ENCODE data around the gene TJAP1.
A peak's percentile ranks its signal among the peaks of the same experiment; 100 is the strongest.

DNA sequence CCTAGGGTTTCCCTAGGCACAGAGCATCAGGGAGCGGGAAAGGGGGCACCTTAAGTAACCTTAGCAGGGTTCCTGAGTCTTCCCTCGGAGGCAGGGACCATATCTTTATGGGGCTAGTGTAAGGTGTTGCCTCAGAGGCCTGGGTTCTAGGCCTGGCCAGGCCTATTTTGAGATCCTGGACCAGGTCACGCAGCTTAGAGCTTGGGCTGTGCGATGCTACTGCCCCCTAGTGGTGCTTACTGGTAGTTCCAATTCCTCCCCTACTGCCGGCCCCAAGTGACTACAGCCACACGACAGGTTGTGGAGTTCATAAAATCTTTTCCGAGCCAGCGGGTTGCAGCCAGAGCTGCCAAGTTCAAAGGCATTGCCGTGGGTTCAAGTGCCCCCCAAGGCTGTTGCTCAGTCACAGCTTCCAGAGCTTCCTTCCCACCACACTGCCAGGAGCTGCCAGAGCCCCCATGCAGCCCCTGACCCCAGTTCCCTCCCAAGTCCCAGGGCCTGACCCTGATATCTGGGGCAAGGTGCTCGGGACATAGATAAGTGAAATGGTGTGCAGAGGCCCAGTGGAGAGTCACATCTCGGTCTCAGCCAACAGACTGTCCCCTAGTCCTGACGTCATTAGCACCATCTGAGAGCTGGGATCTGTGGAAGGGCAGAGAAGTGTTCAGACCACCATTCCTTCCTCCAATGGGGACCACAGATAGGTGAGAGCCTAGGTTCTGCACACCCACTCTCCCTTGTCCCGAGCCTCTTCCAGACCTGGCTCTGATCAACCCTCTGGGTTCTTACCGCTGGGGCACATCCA, 29.5 kb downstream of the TJAP1 start:
- TF ChIP-seq, protein P1, sequence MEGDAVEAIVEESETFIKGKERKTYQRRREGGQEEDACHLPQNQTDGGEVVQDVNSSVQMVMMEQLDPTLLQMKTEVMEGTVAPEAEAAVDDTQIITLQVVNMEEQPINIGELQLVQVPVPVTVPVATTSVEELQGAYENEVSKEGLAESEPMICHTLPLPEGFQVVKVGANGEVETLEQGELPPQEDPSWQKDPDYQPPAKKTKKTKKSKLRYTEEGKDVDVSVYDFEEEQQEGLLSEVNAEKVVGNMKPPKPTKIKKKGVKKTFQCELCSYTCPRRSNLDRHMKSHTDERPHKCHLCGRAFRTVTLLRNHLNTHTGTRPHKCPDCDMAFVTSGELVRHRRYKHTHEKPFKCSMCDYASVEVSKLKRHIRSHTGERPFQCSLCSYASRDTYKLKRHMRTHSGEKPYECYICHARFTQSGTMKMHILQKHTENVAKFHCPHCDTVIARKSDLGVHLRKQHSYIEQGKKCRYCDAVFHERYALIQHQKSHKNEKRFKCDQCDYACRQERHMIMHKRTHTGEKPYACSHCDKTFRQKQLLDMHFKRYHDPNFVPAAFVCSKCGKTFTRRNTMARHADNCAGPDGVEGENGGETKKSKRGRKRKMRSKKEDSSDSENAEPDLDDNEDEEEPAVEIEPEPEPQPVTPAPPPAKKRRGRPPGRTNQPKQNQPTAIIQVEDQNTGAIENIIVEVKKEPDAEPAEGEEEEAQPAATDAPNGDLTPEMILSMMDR (IDR thresholded peaks at IDR 0.05; ENCODE audit: insufficient read depth, low read length): peak; percentile 89
- no peak for TF ChIP-seq POLR2AphosphoS5 (IDR thresholded peaks at IDR 0.05; ENCODE audit: low read depth)

Measured in HL-60 (cell line).